HG03045 (cell line): ENCODE measurements around the gene TMEM114.
"Not testable (repeated sequence)": the region's sequence is repeated elsewhere in the genome, so short reads cannot be mapped to it uniquely, and the experiment has no call there.

Experiments used
- ATAC-seq: cut with Tn5 transposase; IDR thresholded peaks from one replicate; pipeline ENCODE4 v1.9.1; 2021; ENCODE audit warnings: mild to moderate bottlenecking, moderate library complexity; ENCODE audit not compliant: unreplicated experiment

TMEM114 gene

GRCh38 chr16:8576141-8577004 is 13.9 kb downstream of the TMEM114 start:
- no peak for ATAC-seq

GRCh38 chr16:8575399-8575798 is 14.9 kb downstream of the TMEM114 start:
- no peak for ATAC-seq

- ATAC-seq, result no peak
Observed at GRCh38 chr16:8572919-8573724, 17.2 kb downstream of the TMEM114 start.

- ATAC-seq, result no peak
Observed at GRCh38 chr16:8572063-8572918, 18.0 kb downstream of the TMEM114 start.

GRCh38 chr16:8571061-8571596 is 19.2 kb downstream of the TMEM114 start:
- no peak for ATAC-seq

- ATAC-seq, result not testable (repeated sequence)
Observed at GRCh38 chr16:8570393-8570792, 19.9 kb downstream of the TMEM114 start.

GRCh38 chr16:8569650-8570346 is 20.5 kb downstream of the TMEM114 start:
- ATAC-seq, result no peak

- no peak for ATAC-seq
Observed at GRCh38 chr16:8568231-8568617, 22.1 kb downstream of the TMEM114 start.

- peak; percentile 72 for ATAC-seq
Observed at GRCh38 chr16:8567355-8568230, 22.7 kb downstream of the TMEM114 start.

GRCh38 chr16:8565498-8565897 is 24.8 kb downstream of the TMEM114 start:
- ATAC-seq, result no peak

GRCh38 chr16:8564934-8565345 is 25.4 kb downstream of the TMEM114 start:
- ATAC-seq, result no peak

GRCh38 chr16:8563944-8564540 is 26.3 kb downstream of the TMEM114 start:
- not testable (repeated sequence) for ATAC-seq

- ATAC-seq, result no peak
Observed at GRCh38 chr16:8561496-8561895, 28.8 kb downstream of the TMEM114 start.

GRCh38 chr16:8555400-8555799 is 34.9 kb downstream of the TMEM114 start:
- no peak for ATAC-seq

- ATAC-seq, result no peak
Observed at GRCh38 chr16:8554881-8555280, 35.4 kb downstream of the TMEM114 start.

GRCh38 chr16:8554022-8554421 is 36.3 kb downstream of the TMEM114 start:
- no peak for ATAC-seq

GRCh38 chr16:8552487-8553221 is 37.7 kb downstream of the TMEM114 start:
- ATAC-seq, result no peak
